ENCODE measurements around the gene RASGRP1. TPM values are rescaled to one million over a fixed set of nuclear protein-coding genes. Genes with fewer than 3 reads are reported as not detected.

RASGRP1 gene
- total RNA-seq, 1 experiment from 2014 or later: 0.85 TPM

- Histone ChIP-seq H3T11ph (ENCODE audit: low read length) (no peak overlapping the region), H3K14ac (ENCODE audit: insufficient read depth, low read length) (no peak overlapping the region), H4K8ac (replicated peaks; ENCODE audit: insufficient read length, low read depth, low read length) (no peak overlapping the region), H3K56ac (ENCODE audit: insufficient read length, low read depth, low read length) (no peak overlapping the region), H3K27me3 (ENCODE audit: insufficient read depth, low read length) (no peaks in the 10 kb centered on the region), H4K91ac (ENCODE audit: insufficient read length, low read depth, low read length) (no peak overlapping the region), H4K20me1 (ENCODE audit: control insufficient read depth, insufficient read depth, insufficient read length) (no peaks in the 10 kb centered on the region), H3K9ac (ENCODE audit: extremely low read depth, insufficient read length, low read length) (no peak overlapping the region), H3K4me2 (ENCODE audit: insufficient read depth, insufficient read length, low read length) (no peak overlapping the region), H2BK5ac (ENCODE audit: insufficient read length, low read length) (no peak overlapping the region), H2AFZ (ENCODE audit: low read length) (no peak overlapping the region), H3K18ac (ENCODE audit: insufficient read length, low read depth, low read length) (no peak overlapping the region), H2BK20ac (ENCODE audit: low read depth, low read length, poor library complexity, severe bottlenecking) (no peak overlapping the region), H2AK5ac (ENCODE audit: insufficient read length, low read length) (no peak overlapping the region), H3K27ac (ENCODE audit: insufficient read length, low read depth, low read length) (no peak overlapping the region), H2BK120ac (ENCODE audit: low read depth, low read length, poor library complexity, severe bottlenecking) (no peak overlapping the region), H3K4ac (ENCODE audit: low read depth, low read length) (no peak overlapping the region), H3K4me1 (ENCODE audit: insufficient read depth, low read length) (no peaks in the 10 kb centered on the region), H4K5ac (ENCODE audit: insufficient read length, low read depth, low read length) (no peak overlapping the region), H3K9me3 (ENCODE audit: control insufficient read depth, low read depth, low read length) (no peaks in the 10 kb centered on the region), H2BK15ac (ENCODE audit: low read depth, low read length) (no peak overlapping the region), H3K23me2 (ENCODE audit: insufficient read length, low read depth, low read length, poor library complexity, severe bottlenecking) (no peaks in the 10 kb centered on the region), H3K79me2 (ENCODE audit: insufficient read depth, low read length) (no peaks in the 10 kb centered on the region), H2BK12ac (ENCODE audit: insufficient read length, low read depth, low read length) (no peak overlapping the region), H3K79me1 (ENCODE audit: insufficient read depth, low read depth, low read length, poor library complexity, severe bottlenecking) (no peaks in the 10 kb centered on the region), H3K23ac (ENCODE audit: insufficient read length, low read depth, low read length) (no peak overlapping the region)
- no peaks in the 10 kb centered on the region for H3K4me1 Mint-ChIP-seq
- WGBS (ENCODE audit: extremely low coverage, insufficient read length, low lambda C conversion rate): no CpG with 5 or more reads among the region's 3 CpGs
- H3K9me3 Mint-ChIP-seq: no peaks in the 10 kb centered on the region
- H3K36me3 Mint-ChIP-seq (ENCODE audit: insufficient read depth in 1 of 3, low read depth in 3 of 3): peaks cover 4 to 7% (median 5%) of the 10 kb centered on the region in 3 experiments; a peak in 4 of 7 replicates
- H3K4me3 Mint-ChIP-seq: no peak overlapping the region
- no peak for DNase-seq
- no peak for TF ChIP-seq CTCF (conservative IDR thresholded peaks at IDR 0.05)
- H3K27ac Mint-ChIP-seq: no peak overlapping the region
- no peaks in the 10 kb centered on the region for H3K27me3 Mint-ChIP-seq (ENCODE audit: low read depth)
These were observed 74.2 kb downstream of the RASGRP1 start for GRCh38 chr15:38490242-38490922.
